Islet of Langerhans (tissue), 1 donor: ENCODE data around the gene HIBCH.

ENCODE experiments used
- FAIRE-seq: peaks from one replicate; lab custom pipeline; 2011; peaks lifted over from hg19 to GRCh38; lab: Jason Lieb, UNC

The HIBCH gene

DNA sequence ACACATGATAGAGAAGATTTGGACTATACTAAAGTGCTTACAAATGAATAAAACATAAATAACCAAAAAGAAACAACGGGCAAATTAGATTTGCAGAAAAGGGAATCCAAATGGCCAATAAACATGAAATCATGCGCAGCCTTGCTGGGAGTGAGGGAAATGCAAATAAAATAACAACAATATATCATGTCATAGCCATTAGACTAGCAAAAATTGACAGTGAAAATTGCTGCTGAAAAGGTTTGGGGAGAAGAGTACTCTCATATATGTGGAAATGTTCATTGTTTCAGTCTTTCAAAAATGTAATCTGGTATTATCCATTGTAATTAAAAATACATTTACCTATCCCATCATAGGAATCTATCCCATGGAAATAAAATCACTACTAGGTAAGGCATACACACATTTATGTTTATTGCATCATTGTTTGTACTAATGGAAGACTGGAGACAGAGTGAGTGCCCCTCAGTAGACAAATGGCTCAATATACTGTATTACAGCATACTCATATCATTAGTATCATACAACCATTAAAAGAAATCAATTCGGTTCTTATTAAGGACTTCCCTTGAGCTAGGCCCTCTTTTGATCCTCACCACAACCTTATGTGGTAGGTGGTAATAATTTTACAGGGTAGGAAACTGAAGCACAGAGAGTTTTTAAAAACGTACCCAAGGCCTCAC, 163.0 kb downstream of the HIBCH start:
- FAIRE-seq: no peak
